GM12873 (cell line): ENCODE measurements around the gene EDRF1.

Experiments
- CTCF ChIP-seq: IDR thresholded peaks from 2 replicates; pipeline ENCODE4 v1.5.1; 2012; ENCODE audit warnings: low read depth, mild to moderate bottlenecking, moderate library complexity, low read length, control low read depth; ENCODE audit not compliant: insufficient read depth; ENCODE audit errors: missing control alignments

The EDRF1 gene

GRCh38 chr10:125719173-125720001 is at the start of gene EDRF1:
Gene EDRF1 (plus strand): TSS chr10:125719709. CDS start chr10:125719808, 99 bp downstream.
- TF ChIP-seq CTCF = no peak

- no peak for TF ChIP-seq CTCF
Measured at GRCh38 chr10:125672884-125673283, 46.6 kb upstream of the EDRF1 start.

GRCh38 chr10:125679436-125679835 is 40.1 kb upstream of the EDRF1 start:
- TF ChIP-seq CTCF = no peak

GRCh38 chr10:125683063-125683462 is 36.4 kb upstream of the EDRF1 start, which contains the start of gene TEX36:
Gene TEX36 (minus strand): TSS chr10:125683163. CDS start chr10:125682989, 174 bp downstream.
- TF ChIP-seq CTCF = no peak

GRCh38 chr10:125683821-125684220 is 35.7 kb upstream of the EDRF1 start:
- no peak for TF ChIP-seq CTCF

GRCh38 chr10:125684581-125684980 is 34.9 kb upstream of the EDRF1 start:
- TF ChIP-seq CTCF = no peak

- no peak for TF ChIP-seq CTCF
Measured at GRCh38 chr10:125687507-125688185, 31.9 kb upstream of the EDRF1 start.
